AG09309 (cell line): ENCODE data around the gene BAIAP3.

Experiments
- DNase-seq: peaks from one replicate; pipeline ENCODE4 v3.0.0-alpha.2; 2010; ENCODE audit warnings: low read depth
- H3K4me3 ChIP-seq: 2 replicates; pipeline ENCODE4 v1.5.1; 2011; ENCODE audit warnings: mild to moderate bottlenecking, low read depth, low read length, moderate library complexity; ENCODE audit not compliant: control insufficient read depth
- CTCF ChIP-seq: IDR thresholded peaks from 2 replicates; pipeline ENCODE4 v1.5.1; 2011; ENCODE audit warnings: mild to moderate bottlenecking, low read depth, low read length, inconsistent platforms; ENCODE audit not compliant: insufficient read depth, control insufficient read depth; ENCODE audit errors: missing control alignments

Gene BAIAP3

GRCh38 chr16:1340730-1341494, 7.5 kb downstream of the BAIAP3 start:
- no peak for TF ChIP-seq CTCF
- H3K4me3 ChIP-seq: no peak overlapping the region

GRCh38 chr16:1341495-1342420, 8.3 kb downstream of the BAIAP3 start:
- TF ChIP-seq CTCF: no peak
- DNase-seq: no peak

More at GRCh38 chr16:1340730-1341494, 7.5 kb downstream of the BAIAP3 start:
- DNase-seq: no peak

GRCh38 chr16:1342526-1343427, 9.3 kb downstream of the BAIAP3 start:
- no peak for DNase-seq
- TF ChIP-seq CTCF: no peak
- H3K4me3 ChIP-seq: no peak overlapping the region

More at GRCh38 chr16:1341495-1342420, 8.3 kb downstream of the BAIAP3 start:
- H3K4me3 ChIP-seq: no peak overlapping the region

GRCh38 chr16:1343428-1344242, 10.2 kb downstream of the BAIAP3 start:
- no peak for DNase-seq
- no peak overlapping the region for H3K4me3 ChIP-seq
- no peak for TF ChIP-seq CTCF

- no peak for TF ChIP-seq CTCF
- no peak overlapping the region for H3K4me3 ChIP-seq
- no peak for DNase-seq
These were observed 11.1 kb downstream of the BAIAP3 start for GRCh38 chr16:1344499-1344898.

GRCh38 chr16:1345087-1345486, 11.6 kb downstream of the BAIAP3 start:
- H3K4me3 ChIP-seq: no peak overlapping the region
- no peak for TF ChIP-seq CTCF
- DNase-seq: no peak
